Loucy (cell line): Measurements from ENCODE around the gene SCN3B.

ENCODE experiments used
- H2AFZ ChIP-seq: fragments of 200-600 bp; sonication (generic); 2 replicates; pipeline ENCODE4 v1.6.0; 2016; ENCODE audit warnings: antibody characterized with exemption, mild to moderate bottlenecking, low read length, moderate library complexity
- H3F3A ChIP-seq: fragments of 200-600 bp; 2 replicates; pipeline ENCODE4 v1.6.0; 2016; ENCODE audit warnings: antibody characterized with exemption, low read depth, mild to moderate bottlenecking
- H3K27me3 ChIP-seq: fragments of 200-600 bp; sonication (generic); 2 replicates; pipeline ENCODE4 v1.6.1; 2014; ENCODE audit warnings: low read length, mild to moderate bottlenecking; ENCODE audit not compliant: insufficient read depth, poor library complexity, severe bottlenecking
- H3K36me3 ChIP-seq: fragments of 200-600 bp; sonication (generic); 2 replicates; pipeline ENCODE4 v1.6.1; 2016; ENCODE audit warnings: low read length; ENCODE audit not compliant: insufficient read depth
- H3K4me1 ChIP-seq: fragments of 200-600 bp; sonication (generic); 2 replicates; pipeline ENCODE4 v1.5.1; 2014; ENCODE audit warnings: low read length, mild to moderate bottlenecking; ENCODE audit not compliant: insufficient read depth, poor library complexity, severe bottlenecking
- H3K4me2 ChIP-seq: fragments of 200-600 bp; sonication (generic); 2 replicates; pipeline ENCODE4 v1.6.0; 2014; ENCODE audit warnings: antibody characterized with exemption, low read length, low read depth, mild to moderate bottlenecking; ENCODE audit not compliant: poor library complexity, severe bottlenecking
- H3K4me3 ChIP-seq: fragments of 200-600 bp; sonication (generic); 2 replicates; pipeline ENCODE4 v1.5.1; 2014; ENCODE audit warnings: low read length, mild to moderate bottlenecking, mixed read lengths; ENCODE audit not compliant: poor library complexity, severe bottlenecking
- H3K79me2 ChIP-seq: fragments of 200-600 bp; sonication (generic); 2 replicates; pipeline ENCODE4 v1.6.1; 2014; ENCODE audit warnings: low read length; ENCODE audit not compliant: insufficient read depth
- H3K9ac ChIP-seq: fragments of 200-600 bp; sonication (generic); 2 replicates; pipeline ENCODE4 v1.6.0; 2014; ENCODE audit warnings: mild to moderate bottlenecking, low read depth, low read length, moderate library complexity; ENCODE audit not compliant: poor library complexity, severe bottlenecking
- H3K9me2 ChIP-seq: fragments of 200-600 bp; sonication (generic); replicated peaks from 2 replicates; pipeline ENCODE4 v1.6.1; 2016; ENCODE audit warnings: low read depth, low read length, mixed read lengths
- H3K9me3 ChIP-seq: fragments of 200-600 bp; sonication (generic); 2 replicates; pipeline ENCODE4 v1.6.1; 2014; ENCODE audit warnings: mild to moderate bottlenecking, antibody characterized with exemption, low read length, low read depth; ENCODE audit not compliant: insufficient read depth
- H4K20me1 ChIP-seq: fragments of 200-600 bp; sonication (generic); 2 replicates; pipeline ENCODE4 v1.6.0; 2014; ENCODE audit warnings: antibody characterized with exemption, low read length, mild to moderate bottlenecking; ENCODE audit not compliant: insufficient read depth, poor library complexity, severe bottlenecking
- CTCF ChIP-seq: fragments of 200-600 bp; sonication (generic); conservative IDR thresholded peaks from 2 replicates; pipeline ENCODE4 v1.5.1; 2014; ENCODE audit warnings: mild to moderate bottlenecking, antibody characterized with exemption, low read length
- EZH2phosphoT487 ChIP-seq: fragments of 200-600 bp; IDR thresholded peaks from 2 replicates; pipeline ENCODE4 v1.6.1; 2018; ENCODE audit warnings: antibody characterized with exemption, mild to moderate bottlenecking, moderate library complexity, borderline replicate concordance

The SCN3B gene

GRCh38 chr11:123681030-123681429 lies 26.6 kb upstream of the SCN3B start:
- no peak for TF ChIP-seq CTCF
- TF ChIP-seq EZH2phosphoT487, result no peak
- H3F3A ChIP-seq, result no peaks in the 10 kb centered on the region
- H3K4me3 ChIP-seq, result no peak overlapping the region
- H3K9me3 ChIP-seq, result no peaks in the 10 kb centered on the region
- H3K4me2 ChIP-seq, result no peak overlapping the region
- H4K20me1 ChIP-seq, result no peaks in the 10 kb centered on the region
- no peak overlapping the region for H3K9ac ChIP-seq
- no peak overlapping the region for H2AFZ ChIP-seq
- no peaks in the 10 kb centered on the region for H3K9me2 ChIP-seq
- H3K4me1 ChIP-seq, result no peaks in the 10 kb centered on the region
- no peaks in the 10 kb centered on the region for H3K36me3 ChIP-seq
- H3K27me3 ChIP-seq, result no peaks in the 10 kb centered on the region
- H3K79me2 ChIP-seq, result no peaks in the 10 kb centered on the region

GRCh38 chr11:123678246-123678645 lies 23.8 kb upstream of the SCN3B start:
- Histone ChIP-seq H3K36me3 (no peaks in the 10 kb centered on the region), H3K4me3 (no peak overlapping the region), H3K79me2 (no peaks in the 10 kb centered on the region), H3K4me1 (no peaks in the 10 kb centered on the region), H3K9me2 (no peaks in the 10 kb centered on the region), H3K27me3 (no peaks in the 10 kb centered on the region), H3K4me2 (no peak overlapping the region), H3K9ac (no peak overlapping the region), H3F3A (no peaks in the 10 kb centered on the region), H3K9me3 (no peaks in the 10 kb centered on the region), H4K20me1 (no peaks in the 10 kb centered on the region), H2AFZ (no peak overlapping the region)
- TF ChIP-seq CTCF (no peak), EZH2phosphoT487 (no peak)

- Histone ChIP-seq H3K27me3 (no peaks in the 10 kb centered on the region), H3K36me3 (no peaks in the 10 kb centered on the region), H2AFZ (no peak overlapping the region), H3K4me2 (no peak overlapping the region), H3K79me2 (no peaks in the 10 kb centered on the region), H3K9me2 (no peaks in the 10 kb centered on the region), H4K20me1 (no peaks in the 10 kb centered on the region), H3F3A (no peaks in the 10 kb centered on the region), H3K9me3 (no peaks in the 10 kb centered on the region), H3K4me1 (no peaks in the 10 kb centered on the region), H3K9ac (no peak overlapping the region), H3K4me3 (no peak overlapping the region)
- TF ChIP-seq CTCF (no peak), EZH2phosphoT487 (no peak)
These were observed 23.1 kb upstream of the SCN3B start for GRCh38 chr11:123677510-123677909.
